ENCODE results near the gene CRYL1. TPM values are rescaled to one million over a fixed set of nuclear protein-coding genes. Genes with fewer than 3 reads are reported as not detected.

CRYL1 gene
- polyA plus RNA-seq, 3 donors = 35.0 to 70.2 (median 51.4) TPM

GRCh38 chr13:20392530-20392929 lies 133.1 kb downstream of the CRYL1 start:
- H3K27me3 ChIP-seq (ENCODE audit: control insufficient read depth in 2 of 2, insufficient read depth in 2 of 2, low read length in 2 of 2) = no peaks in the 10 kb centered on the region
- WGBS (ENCODE audit: insufficient coverage) = 97% methylated on average over 4 of the region's 4 CpGs

GRCh38 chr13:20391597-20392452 lies 133.8 kb downstream of the CRYL1 start:
- no peak overlapping the region for H3K4me3 Mint-ChIP-seq
- peaks cover 14% of the 10 kb centered on the region for H3K4me1 Mint-ChIP-seq

More at GRCh38 chr13:20392530-20392929, 133.1 kb downstream of the CRYL1 start:
- no peaks in the 10 kb centered on the region for H4K20me1 ChIP-seq (ENCODE audit: insufficient read depth, low read length)
- Mint-ChIP-seq H3K27ac (no peak overlapping the region), H3K27me3 (ENCODE audit: low read depth in 3 of 3) (peaks cover 0 to 4% (median 1%) of the 10 kb centered on the region in 3 donors), H3K4me3 (no peak overlapping the region), H3K4me1 (peaks cover 11% of the 10 kb centered on the region), H3K36me3 (peaks cover 0 to 2% of the 10 kb centered on the region in 2 donors), H3K9me3 (peaks cover 3 to 24% (median 8%) of the 10 kb centered on the region in 7 donors)
- peaks cover 9 to 20% of the 10 kb centered on the region in 2 donors for H3K9me3 ChIP-seq (replicated peaks in 1 of 2; ENCODE audit: control insufficient read depth in 1 of 2, insufficient read depth in 1 of 2, low read length in 2 of 2)
- peaks cover 9 to 10% of the 10 kb centered on the region in 2 donors for H3K4me1 ChIP-seq (ENCODE audit: control insufficient read depth in 1 of 2, insufficient read depth in 2 of 2, low read length in 2 of 2)
- no peak overlapping the region for H3K27ac ChIP-seq (ENCODE audit: low read depth in 1 of 2, low read length in 2 of 2)
- H3K9ac ChIP-seq (ENCODE audit: insufficient read depth, low read length, poor library complexity, severe bottlenecking) = no peak overlapping the region
- DNase-seq = no peak
- H3K79me2 ChIP-seq (ENCODE audit: insufficient read depth, low read length) = no peaks in the 10 kb centered on the region
- no peaks in the 10 kb centered on the region for H3K36me3 ChIP-seq (replicated peaks in 1 of 2; ENCODE audit: control insufficient read depth in 1 of 2, insufficient read depth in 2 of 2, low read length in 2 of 2)
- intact Hi-C loops (cut with micrococcal nuclease) = no loop called here
- H2AFZ ChIP-seq (ENCODE audit: insufficient read depth, low read depth, low read length, poor library complexity, severe bottlenecking) = no peak overlapping the region
- no peak overlapping the region for H3K4me2 ChIP-seq (replicated peaks; ENCODE audit: extremely low read depth, low read length, poor library complexity, severe bottlenecking)
- H3K4me3 ChIP-seq (replicated peaks in 1 of 3; ENCODE audit: low read depth in 2 of 3, low read length in 3 of 3) = no peak overlapping the region
- no peak for TF ChIP-seq CTCF (IDR thresholded peaks at IDR 0.05)

More at GRCh38 chr13:20391597-20392452, 133.8 kb downstream of the CRYL1 start:
- H3K9me3 ChIP-seq (replicated peaks in 1 of 2; ENCODE audit: control insufficient read depth in 1 of 2, insufficient read depth in 1 of 2, low read length in 2 of 2) = peaks cover 9 to 20% of the 10 kb centered on the region in 2 donors
- Mint-ChIP-seq H3K27ac (no peak overlapping the region), H3K36me3 (peaks cover 0 to 2% of the 10 kb centered on the region in 2 donors), H3K27me3 (ENCODE audit: low read depth in 3 of 3) (peaks cover 0 to 7% (median 3%) of the 10 kb centered on the region in 3 donors), H3K9me3 (peaks cover 3 to 24% (median 8%) of the 10 kb centered on the region in 7 donors)
- TF ChIP-seq CTCF (IDR thresholded peaks at IDR 0.05) = no peak
- no peak overlapping the region for H2AFZ ChIP-seq (ENCODE audit: insufficient read depth, low read depth, low read length, poor library complexity, severe bottlenecking)
- H3K4me1 ChIP-seq (ENCODE audit: control insufficient read depth in 1 of 2, insufficient read depth in 2 of 2, low read length in 2 of 2) = peaks cover 10 to 12% of the 10 kb centered on the region in 2 donors
- H3K9ac ChIP-seq (ENCODE audit: insufficient read depth, low read length, poor library complexity, severe bottlenecking) = no peak overlapping the region
- H3K4me2 ChIP-seq (replicated peaks; ENCODE audit: extremely low read depth, low read length, poor library complexity, severe bottlenecking) = no peak overlapping the region
- H4K20me1 ChIP-seq (ENCODE audit: insufficient read depth, low read length) = no peaks in the 10 kb centered on the region
- no peaks in the 10 kb centered on the region for H3K36me3 ChIP-seq (replicated peaks in 1 of 2; ENCODE audit: control insufficient read depth in 1 of 2, insufficient read depth in 2 of 2, low read length in 2 of 2)
- no peaks in the 10 kb centered on the region for H3K27me3 ChIP-seq (ENCODE audit: control insufficient read depth in 2 of 2, insufficient read depth in 2 of 2, low read length in 2 of 2)
- 98% methylated on average over 67 of the region's 69 CpGs for WGBS (ENCODE audit: insufficient coverage)
- H3K27ac ChIP-seq (ENCODE audit: low read depth in 1 of 2, low read length in 2 of 2) = no peak overlapping the region
- no peaks in the 10 kb centered on the region for H3K79me2 ChIP-seq (ENCODE audit: insufficient read depth, low read length)
- no peak for DNase-seq
- H3K4me3 ChIP-seq (replicated peaks in 1 of 3; ENCODE audit: low read depth in 2 of 3, low read length in 3 of 3) = no peak overlapping the region
- intact Hi-C loops (cut with micrococcal nuclease) = no loop called here
